ENCODE data around the gene SRGAP1.

SRGAP1 gene

GRCh38 chr12:63844391-63845341 lies at the start of gene SRGAP1:
TSS of gene SRGAP1 (plus strand) at chr12:63844700. CDS start at chr12:63844817, 117 bp downstream.
- no peak for DNase-seq

- no peak for DNase-seq
Observed at GRCh38 chr12:63795032-63795687, 49.3 kb upstream of the SRGAP1 start.

- DNase-seq: no peak
Observed at GRCh38 chr12:63795944-63796343, 48.6 kb upstream of the SRGAP1 start.

GRCh38 chr12:63802012-63802608 lies 42.4 kb upstream of the SRGAP1 start:
- DNase-seq: peak in 1 of 2 donors; percentile 40

GRCh38 chr12:63804746-63805145 lies 39.8 kb upstream of the SRGAP1 start:
- DNase-seq: no peak

- DNase-seq: no peak
Observed at GRCh38 chr12:63805704-63806672, 38.5 kb upstream of the SRGAP1 start.

- DNase-seq: no peak
Observed at GRCh38 chr12:63808631-63809030, 35.9 kb upstream of the SRGAP1 start.

GRCh38 chr12:63809566-63809965 lies 34.9 kb upstream of the SRGAP1 start:
- no peak for DNase-seq

GRCh38 chr12:63811334-63811733 lies 33.2 kb upstream of the SRGAP1 start:
- DNase-seq: no peak

- no peak for DNase-seq
Observed at GRCh38 chr12:63811755-63812154, 32.7 kb upstream of the SRGAP1 start.

- no peak for DNase-seq
Observed at GRCh38 chr12:63814146-63814772, 30.2 kb upstream of the SRGAP1 start.

- no peak for DNase-seq
Observed at GRCh38 chr12:63815482-63815852, 29.0 kb upstream of the SRGAP1 start.

GRCh38 chr12:63816031-63816430 lies 28.5 kb upstream of the SRGAP1 start:
- no peak for DNase-seq

- no peak for DNase-seq
Observed at GRCh38 chr12:63820427-63820826, 24.1 kb upstream of the SRGAP1 start.

- DNase-seq: no peak
Observed at GRCh38 chr12:63821781-63822251, 22.7 kb upstream of the SRGAP1 start.

GRCh38 chr12:63822352-63822751 lies 22.1 kb upstream of the SRGAP1 start:
- DNase-seq: no peak

- no peak for DNase-seq
Observed at GRCh38 chr12:63823040-63823439, 21.5 kb upstream of the SRGAP1 start.

GRCh38 chr12:63826006-63826585 lies 18.4 kb upstream of the SRGAP1 start:
- peak in 1 of 2 donors; percentile 29 for DNase-seq

- DNase-seq: no peak
Observed at GRCh38 chr12:63828867-63829266, 15.6 kb upstream of the SRGAP1 start.

- DNase-seq: no peak
Observed at GRCh38 chr12:63836046-63836445, 8.5 kb upstream of the SRGAP1 start.

GRCh38 chr12:63836936-63837335 lies 7.6 kb upstream of the SRGAP1 start:
- no peak for DNase-seq
